GM12875 (cell line): ENCODE measurements around the gene DKK3.

Experiments
- H3K4me3 ChIP-seq: one replicate; pipeline ENCODE4 v1.5.1; 2011; ENCODE audit warnings: low read depth, low read length, control low read depth
- CTCF ChIP-seq: IDR thresholded peaks from 2 replicates; pipeline ENCODE4 v1.5.1; 2011; ENCODE audit warnings: low read depth, mild to moderate bottlenecking, control low read depth, inconsistent platforms, low read length, moderate library complexity, borderline replicate concordance; ENCODE audit not compliant: insufficient read depth

The DKK3 gene

DNA sequence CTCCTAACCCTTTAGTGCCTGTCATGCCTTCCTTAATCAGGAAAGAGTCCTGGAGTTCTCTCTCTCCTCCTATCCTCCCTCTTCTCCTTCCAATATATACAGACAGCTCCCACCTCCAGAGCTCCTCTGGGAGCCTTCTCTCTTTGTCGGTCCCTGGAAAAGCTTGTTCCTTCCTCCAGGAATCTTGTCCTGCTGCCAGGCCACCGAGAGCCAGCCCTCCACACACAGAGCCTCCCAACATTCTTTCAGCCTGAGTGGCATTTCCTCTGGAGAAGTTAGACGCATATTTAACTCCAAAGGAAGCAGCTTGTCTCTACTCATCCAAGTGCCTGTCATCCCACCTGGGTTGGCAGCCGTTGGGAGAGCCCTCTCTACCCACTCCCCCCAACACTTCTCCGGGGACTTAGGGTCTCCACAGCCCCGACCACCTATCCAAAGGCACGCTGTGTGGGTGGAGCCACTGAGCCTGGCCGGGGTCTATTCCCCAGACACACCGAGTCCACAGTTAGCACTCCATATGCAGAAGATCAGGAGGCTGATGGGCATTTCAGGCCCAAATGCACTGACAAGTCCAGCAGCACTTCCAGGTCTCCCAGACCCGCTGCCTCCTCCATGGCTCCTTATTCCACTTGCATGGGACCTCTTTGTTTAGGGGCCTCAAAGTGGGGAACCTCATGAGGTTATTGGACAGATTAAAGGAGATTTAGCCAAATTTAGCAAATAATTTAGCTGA is 31.1 kb downstream of the DKK3 start:
- no peak overlapping the region for H3K4me3 ChIP-seq
- no peak for TF ChIP-seq CTCF

GRCh38 chr11:11976481-11977127 is 31.8 kb downstream of the DKK3 start:
- H3K4me3 ChIP-seq = no peak overlapping the region
- no peak for TF ChIP-seq CTCF

DNA sequence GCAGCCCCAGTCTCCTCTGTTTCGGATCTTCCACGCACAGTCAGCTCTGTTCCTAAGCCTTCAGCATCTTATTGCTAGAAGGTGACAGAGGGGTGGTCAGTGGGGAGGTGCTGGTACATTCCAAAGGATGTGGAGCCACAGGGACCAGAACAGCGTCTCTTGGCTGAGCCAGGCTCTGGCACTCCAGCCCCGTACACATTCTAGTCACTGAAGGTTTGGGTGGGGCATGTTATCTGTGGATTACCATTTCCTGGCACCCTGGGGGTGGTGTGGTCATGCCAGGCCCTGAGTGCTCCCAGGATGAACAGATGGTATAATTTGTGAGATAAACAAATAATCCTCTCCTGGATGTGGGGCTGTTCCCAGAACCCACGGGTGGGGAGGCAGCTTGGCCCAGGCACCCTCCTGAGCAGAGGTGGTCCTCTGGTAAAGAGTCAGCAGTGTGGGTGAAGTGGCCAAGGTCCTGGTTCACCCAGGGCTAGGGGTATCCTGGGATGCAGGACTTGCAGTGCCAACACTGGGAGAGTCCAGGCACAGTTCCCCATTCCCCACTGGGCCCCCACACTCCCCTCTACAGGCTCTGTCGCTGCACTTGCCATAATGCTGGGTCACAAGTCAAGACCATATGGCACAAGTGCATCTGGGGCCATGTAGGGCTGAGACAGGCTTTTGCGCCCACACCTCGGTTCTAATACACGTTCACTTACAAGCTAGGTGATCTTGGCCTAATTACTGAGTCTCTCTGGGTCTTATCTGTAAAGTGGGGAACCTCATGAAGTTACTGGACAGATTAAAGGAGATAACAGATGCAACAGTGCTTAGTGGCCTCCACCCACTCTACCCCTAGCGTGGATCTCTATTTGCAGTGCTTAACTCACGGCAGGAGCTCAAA is 33.0 kb downstream of the DKK3 start:
- no peak for TF ChIP-seq CTCF
- no peak overlapping the region for H3K4me3 ChIP-seq

DNA sequence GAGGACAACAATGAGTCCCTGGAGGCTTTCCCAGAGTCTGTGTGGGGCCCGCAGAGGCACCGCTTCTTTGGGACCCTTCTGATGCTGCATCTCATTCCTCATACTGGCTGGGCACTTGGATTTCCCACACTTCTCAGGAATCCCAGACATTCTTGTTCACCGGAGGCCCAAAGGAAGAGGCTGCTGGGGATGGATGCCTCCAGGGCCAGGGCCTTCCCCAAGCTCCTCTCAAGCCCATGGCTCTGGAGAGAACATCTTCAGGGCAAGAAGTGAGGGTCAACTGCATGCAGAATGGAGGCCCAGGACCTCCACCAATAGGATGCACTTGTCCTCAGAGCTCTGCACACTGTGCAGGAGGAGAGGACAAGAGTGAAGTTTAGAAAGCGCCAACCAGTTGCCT is 34.6 kb downstream of the DKK3 start:
- no peak overlapping the region for H3K4me3 ChIP-seq
- no peak for TF ChIP-seq CTCF

DNA sequence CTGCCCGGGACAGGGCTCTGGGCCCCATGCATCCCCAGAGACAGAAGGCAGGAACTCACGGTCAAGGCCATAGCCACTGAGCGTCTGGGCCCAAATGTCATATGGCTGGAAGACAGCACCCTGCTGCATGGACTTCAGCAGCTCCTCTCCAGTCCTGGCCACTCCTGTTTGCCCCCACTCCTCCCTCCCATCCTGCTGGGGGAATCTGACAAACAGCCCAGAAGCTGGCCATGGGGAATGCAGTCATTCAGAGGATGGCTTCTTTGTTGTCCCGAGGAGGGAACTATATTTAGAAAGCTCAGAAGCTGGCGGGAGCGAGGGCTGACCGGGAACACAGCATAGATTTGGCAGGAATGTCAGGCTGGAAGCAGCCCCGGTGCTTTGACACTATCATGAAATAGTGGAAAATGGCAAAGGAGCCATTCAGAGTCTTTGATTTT is 35.0 kb downstream of the DKK3 start:
- H3K4me3 ChIP-seq = no peak overlapping the region
- TF ChIP-seq CTCF = no peak

- no peak for TF ChIP-seq CTCF
- no peak overlapping the region for H3K4me3 ChIP-seq
Observed at GRCh38 chr11:11972730-11973341, 35.6 kb downstream of the DKK3 start.
